HG02852 (cell line): ENCODE data around the gene LONRF2.
"Not testable (repeated sequence)": the region's sequence is repeated elsewhere in the genome, so short reads cannot be mapped to it uniquely, and the experiment has no call there.

ENCODE experiments used
- ATAC-seq: cut with Tn5 transposase; IDR thresholded peaks from one replicate; pipeline ENCODE4 v1.9.1; 2021; ENCODE audit warnings: mild to moderate bottlenecking, moderate library complexity; ENCODE audit not compliant: unreplicated experiment

LONRF2 gene

DNA sequence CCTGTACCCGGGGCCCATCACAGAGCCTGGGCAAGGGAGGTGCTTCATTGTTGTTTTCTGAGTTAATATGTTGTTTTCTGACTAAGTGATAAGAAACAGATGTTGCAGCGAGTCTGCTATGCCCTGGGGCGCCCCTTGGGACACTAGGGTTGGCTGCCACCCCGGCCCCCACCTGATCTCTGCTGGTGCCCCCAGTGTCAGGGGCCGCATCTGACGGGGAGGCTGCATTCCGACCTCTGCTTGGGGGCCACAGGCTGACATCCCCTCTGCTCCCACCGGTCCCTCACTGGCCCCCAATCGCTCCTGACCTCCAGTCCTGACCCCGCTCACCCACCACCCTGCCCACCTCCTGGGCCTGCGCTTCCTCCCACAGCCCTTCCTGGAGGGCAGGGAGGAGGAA is 65.9 kb downstream of the LONRF2 start:
- no peak for ATAC-seq

DNA sequence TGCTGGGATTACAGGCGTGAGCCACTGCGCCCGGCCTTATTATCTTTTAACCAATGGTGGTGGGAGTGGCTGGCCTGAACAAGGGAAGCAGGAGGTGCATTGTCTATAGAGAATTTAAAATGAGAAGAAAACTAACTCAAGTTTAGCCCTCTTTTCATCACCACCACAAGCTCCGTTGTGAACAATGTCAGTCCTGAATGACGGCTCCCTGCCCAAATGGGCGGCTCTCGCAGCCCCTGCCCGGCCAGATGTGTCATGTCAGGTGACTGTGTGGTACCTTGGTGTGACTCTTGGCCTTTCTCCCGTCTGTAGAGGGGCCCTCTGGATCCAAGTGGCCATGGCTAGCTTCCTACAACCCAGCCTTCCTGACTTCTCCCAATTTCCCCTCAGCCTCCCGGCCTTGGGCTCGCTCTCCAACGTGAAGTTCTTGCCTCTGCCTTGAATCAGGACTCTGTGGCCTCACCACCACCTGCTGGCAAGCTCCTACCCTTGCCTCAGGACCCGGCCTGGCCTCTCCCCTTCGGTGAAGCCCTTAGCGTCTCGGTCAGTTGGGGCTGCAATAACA is 67.6 kb downstream of the LONRF2 start:
- no peak for ATAC-seq

DNA sequence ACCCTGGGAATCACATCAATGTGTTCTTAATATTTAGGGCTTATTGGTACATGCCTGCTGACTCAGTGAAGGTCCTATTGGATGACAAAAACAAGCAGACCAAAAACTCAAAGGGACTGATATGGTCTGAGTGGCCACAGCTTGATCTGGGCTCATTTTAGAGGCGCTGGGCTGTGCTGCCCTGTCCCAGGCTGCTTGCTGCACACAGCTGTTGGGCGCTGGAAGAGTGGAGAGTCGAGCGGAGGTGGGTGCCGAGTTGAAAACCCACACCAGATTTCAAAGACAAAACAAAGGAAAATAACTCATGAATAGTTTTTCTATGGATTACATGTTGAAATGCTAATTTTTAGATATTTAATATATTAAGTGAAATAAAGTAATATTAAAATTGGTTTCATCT is 68.5 kb downstream of the LONRF2 start:
- ATAC-seq, result no peak

DNA sequence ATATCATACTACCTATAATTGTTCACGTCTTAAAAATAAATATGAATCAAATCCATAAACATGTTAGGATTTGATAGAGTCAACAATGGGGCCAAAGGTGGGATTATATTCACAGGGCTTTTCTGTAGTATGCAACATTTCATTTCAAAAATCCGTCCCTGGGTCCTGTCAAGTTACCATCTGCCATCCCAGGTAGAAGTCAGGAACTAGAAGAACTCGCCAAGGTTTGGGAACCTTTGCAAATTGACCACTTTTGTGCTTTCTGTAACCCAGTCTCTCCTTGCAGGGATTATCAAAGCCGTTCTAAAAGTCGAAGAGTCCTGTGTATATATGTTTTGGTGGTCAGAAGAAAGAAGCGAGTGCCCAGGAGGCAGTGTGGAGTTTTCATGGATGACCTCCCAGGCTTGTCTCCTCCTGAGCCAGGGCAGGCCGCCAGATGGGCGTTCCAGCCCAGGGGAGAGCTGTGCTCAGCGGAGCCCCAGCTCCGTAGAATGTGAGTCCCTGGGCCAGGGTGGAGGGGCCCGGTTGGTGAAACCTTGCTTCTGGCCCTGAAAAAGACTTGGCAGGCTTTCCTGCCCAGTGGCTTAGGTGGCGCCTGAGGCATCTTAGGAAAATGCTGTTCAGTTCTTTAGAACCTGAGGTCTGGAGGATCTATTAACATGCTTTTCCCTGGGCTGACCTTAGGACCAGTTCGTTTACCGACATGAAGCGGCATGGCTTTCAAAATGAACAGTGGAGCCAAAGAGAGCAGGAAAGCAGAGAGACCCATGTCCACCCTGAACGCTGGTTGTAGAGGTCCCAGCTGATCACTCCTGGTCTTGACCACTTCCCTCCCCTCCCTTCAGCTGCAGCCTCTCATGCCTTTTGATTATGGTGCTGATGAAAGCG is 69.2 kb downstream of the LONRF2 start:
- ATAC-seq, result no peak

DNA sequence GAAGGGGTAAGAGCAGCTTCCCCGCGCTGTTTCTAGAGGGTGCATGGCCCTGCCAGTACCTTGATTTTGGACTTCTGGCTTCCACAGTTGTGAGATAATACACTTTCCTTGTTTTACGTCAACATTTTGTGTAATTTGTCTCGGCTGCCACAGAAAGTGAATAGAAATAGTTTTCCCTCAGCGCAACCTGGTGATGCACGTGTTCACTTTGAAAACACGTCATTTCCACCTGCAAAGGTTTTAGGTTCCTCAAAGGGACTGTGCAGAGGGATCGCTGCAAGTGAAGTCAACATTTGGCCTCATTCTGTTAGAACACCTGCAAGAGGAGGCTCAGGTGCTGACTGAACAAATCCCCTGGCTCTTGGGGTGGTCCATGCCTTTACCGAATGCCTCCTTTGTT is 71.7 kb downstream of the LONRF2 start:
- no peak for ATAC-seq

DNA sequence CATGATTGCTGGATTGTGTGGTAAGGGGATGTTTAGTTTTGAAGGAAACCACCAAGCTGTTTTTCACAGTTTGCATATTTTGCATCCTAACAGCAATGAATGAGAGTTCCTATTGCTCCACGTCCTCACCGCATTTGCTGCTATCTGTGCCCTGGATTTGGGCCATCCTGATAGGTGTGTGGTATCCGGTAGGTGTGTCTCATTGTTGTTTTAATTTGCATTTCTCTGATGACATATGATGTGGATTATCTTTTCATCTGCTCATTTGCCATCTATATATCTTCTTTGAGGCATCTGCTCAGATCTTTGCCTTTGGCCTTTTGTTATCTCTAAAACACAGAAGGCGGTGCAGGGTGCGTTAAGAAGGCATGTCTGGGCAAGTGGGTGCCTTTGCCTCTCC is 73.3 kb downstream of the LONRF2 start:
- no peak for ATAC-seq

DNA sequence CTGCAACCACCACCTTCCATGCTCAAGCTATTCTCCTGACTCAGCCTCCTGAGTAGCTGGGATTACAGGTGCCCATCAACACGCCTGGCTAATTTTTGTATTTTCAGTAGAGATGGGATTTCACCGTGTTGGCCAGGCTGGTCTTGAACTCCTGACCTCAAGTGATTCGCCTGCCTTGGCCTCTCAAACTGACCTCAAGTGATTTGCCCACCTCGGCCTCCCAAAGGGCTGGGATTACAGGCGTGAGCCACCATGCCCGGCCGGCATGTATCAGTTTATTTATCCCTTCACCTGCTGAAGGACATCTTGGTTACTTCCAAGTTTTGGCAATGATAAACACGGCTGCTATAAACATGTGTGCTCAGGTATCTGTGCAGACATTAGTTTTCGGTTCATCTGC is 73.7 kb downstream of the LONRF2 start:
- ATAC-seq, result not testable (repeated sequence)

DNA sequence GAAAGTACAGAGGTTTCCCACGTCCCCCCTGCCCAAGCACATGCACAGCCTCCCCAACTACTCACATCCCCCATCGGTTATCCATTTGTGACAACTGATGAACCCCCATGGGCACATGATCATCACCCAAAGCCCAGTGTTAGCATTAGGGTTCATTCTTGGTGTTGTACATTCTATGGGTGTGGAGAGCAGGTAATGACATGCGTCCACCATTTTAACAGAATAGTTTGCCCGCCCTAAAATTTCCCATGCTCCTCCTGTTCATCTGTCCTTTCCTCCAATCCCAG is 74.3 kb downstream of the LONRF2 start:
- ATAC-seq, result peak; percentile 1

DNA sequence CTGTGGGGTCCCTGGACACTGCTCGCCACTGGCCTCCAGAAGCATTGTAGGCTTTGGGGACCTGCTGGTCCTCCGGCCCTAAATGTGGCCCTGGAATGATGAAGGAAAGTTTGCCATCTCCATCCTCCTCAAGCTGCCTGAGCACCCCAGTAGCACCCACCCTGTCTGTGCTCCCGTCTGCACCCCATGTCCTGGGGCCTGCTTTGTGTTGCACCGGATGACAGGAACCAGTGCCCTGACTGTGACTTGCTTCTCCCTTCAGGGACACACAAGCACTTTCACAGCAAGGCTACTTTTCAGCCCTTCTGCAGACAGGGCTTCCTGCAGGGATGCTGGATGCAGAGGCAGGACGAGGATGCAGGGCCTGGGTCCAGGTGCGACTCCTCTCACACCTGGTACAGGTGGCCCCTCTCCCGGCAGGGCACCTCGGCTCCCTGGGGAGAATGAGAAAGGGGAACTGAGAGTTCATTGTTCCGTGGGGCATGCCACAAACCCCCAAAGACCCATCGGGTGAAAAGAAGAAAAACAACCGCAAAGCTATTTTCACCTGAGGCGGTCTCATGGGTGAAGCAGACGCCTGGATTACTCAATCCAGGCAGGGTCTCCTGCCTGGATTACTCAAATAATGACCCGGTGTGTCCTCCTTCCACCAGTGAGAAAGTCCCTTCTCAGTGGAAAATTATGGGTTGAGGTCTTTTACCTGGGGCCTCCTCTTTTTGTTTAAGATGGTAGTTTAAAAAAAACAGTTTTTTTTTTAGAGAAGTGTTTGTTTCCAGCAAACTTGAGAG is 74.9 kb downstream of the LONRF2 start:
- peak; percentile 78 for ATAC-seq

DNA sequence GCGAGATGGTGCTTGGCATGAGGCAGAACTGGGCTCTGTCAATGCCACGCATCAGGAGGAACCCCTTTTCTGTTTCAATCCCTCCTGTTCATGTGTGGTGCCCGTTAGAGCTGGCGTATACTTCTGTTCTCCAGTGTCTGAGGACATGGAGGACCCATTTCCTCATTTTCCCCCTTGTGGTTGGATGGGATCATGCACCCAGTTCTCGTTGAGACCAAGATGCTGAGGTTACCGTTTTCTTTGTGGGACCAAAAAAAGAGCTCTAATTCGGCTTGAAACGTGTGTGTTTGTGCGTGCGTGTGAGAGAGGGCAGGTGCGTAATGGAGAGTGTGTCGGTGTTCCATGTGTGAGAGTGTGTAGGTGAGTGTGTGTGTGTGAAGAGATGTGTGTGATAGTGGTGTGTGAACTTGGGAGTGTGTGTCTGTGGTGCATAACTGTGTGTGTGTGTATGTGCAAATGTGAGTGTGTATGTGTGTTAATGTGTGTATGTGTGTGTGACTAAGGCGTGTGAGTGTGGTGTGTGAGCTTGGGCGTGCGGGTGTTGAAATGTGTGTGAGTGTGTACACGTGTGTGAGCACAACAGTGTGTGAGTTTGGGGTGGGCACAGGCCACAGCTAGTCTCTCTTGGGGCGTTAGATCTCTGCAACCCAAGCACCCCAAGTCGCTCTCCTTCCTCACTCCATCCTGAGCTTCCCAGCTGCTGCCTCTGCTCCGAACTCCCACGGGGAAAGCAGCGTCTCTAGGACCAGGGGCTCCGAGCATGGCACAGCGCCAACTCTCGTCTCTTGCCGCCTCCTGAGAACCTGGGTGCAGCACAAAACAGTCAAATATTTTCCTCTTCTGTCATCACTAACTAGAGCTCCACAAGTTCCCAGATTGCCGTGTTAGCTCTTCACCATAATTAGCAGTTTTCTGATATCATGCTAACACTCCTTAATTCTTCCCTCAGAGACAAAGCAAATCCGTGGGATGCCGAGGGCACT is 75.8 kb downstream of the LONRF2 start:
- ATAC-seq, result no peak

DNA sequence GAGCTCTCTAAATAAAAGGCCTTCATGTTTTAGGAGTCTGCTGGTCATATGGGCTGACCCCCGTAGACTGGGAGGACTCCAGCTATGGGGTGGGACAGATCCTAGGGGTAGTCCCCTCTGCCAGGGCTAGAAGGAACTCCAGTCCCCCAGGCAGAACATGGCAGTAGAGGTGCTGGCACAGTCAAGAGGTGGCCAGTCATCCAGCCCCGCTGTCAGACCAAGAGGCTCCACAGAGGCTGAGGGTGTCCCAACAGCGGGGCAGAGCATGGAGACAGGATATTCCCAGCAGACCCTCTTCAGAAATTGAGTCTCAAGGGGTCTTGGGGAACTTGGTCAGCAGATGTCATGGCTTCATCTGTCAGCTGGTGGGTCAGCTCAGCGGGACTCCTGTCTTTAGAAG is 76.6 kb downstream of the LONRF2 start:
- no peak for ATAC-seq

DNA sequence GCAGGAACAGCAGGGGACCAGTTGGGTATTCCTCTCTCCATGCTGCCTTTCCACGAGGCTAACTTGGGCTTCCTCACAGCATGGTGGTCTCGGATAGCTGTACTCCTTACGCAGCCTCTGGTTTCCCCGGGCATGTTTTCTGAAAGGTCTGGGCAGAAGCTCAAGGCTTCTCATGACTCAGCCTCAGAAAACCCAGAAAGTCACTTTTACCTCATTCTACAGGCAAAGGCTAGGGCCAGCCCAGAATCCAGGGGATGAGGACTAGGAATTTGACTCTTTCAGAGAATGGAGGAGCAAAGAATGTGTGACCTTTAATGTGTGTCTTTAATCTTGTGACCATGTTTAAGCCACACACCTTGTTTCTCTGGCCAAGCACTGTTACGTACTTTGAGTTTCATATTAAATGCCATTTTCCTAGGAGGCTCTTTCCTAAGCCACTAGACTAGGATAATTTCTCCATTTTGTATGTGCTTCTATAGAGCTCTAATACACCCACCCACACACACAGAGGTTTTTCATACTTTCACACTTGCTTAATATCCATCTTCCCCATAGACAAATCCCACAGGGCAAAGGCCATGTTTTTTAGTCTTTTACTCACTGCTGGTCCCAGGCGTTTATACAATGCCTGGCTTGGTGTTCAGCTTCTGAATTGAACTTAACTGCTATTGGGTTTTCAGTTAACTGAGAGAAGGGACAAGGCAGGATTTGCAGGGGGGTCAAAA is 77.3 kb downstream of the LONRF2 start:
- ATAC-seq, result no peak

DNA sequence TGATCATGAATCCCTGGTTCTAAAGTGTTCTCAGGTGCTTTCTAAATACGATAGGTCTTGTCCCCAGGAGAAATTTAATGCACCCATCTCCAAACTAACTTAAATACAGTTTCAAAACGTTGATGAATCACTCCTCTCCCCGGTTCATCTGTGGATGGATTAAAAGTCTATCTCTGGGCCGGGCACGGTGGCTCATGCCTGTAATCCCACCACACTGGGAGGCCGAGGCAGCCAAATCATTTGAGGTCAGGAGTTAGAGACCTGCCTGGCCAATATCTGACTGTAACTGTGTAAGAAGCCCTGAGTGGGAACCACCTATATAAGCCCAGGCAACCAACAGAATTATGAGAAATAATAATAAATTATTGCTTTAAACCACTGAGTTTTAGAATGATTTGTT is 78.7 kb downstream of the LONRF2 start:
- ATAC-seq, result no peak

DNA sequence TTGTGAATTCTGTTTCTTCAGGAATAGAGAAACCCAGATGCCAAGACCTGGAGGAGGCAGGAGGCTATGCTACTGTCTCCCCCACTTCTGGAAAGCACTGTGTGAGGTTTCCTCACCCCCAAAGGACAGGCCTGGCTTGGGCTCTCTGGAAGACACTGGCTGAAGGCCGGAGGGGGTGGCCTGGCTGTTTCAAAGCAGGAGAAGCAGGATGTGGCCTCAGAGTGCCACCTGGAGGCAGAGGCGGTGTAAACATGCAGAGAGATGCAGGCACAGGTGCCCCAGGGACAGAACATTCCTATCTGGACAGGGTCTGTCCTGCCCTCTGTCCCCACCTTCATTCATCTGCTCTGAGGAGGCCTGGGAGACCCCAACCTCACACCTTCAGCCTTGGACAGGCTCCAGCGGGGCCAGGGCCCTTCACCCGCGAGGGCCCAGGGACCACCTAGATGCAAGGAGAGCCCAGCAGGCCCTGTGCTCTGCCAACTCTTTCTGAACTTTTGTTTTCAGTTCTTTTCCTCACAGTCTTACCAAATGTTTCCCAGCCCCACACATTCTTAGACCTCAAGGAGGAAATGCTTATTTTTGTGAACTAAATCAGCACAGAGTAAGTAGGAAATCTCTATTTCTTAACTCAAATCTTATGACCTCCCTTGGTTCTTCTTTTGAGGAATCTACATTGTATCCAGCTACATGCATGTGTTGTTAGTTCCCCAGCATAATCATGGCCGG is 79.2 kb downstream of the LONRF2 start:
- ATAC-seq, result peak; percentile 39

DNA sequence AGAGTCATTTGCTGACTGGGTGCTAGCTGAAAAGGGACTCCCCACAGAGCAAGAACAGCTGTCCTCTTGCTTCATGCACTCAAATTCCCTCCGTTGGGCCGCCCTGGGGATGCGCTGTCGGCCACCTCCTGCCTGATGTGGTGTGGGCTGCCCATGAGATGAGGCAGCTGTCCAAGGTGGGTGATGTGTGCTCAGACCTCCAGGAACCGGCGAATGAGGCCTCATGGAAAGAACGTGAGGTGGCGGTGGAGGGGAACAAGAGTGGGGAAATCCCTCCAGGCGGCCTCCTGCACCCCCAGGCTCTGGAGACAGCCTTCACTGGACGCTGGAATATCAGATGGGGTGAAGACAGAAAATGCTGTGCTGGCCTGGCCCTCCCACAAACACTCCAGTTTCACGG is 79.8 kb downstream of the LONRF2 start:
- ATAC-seq, result no peak

DNA sequence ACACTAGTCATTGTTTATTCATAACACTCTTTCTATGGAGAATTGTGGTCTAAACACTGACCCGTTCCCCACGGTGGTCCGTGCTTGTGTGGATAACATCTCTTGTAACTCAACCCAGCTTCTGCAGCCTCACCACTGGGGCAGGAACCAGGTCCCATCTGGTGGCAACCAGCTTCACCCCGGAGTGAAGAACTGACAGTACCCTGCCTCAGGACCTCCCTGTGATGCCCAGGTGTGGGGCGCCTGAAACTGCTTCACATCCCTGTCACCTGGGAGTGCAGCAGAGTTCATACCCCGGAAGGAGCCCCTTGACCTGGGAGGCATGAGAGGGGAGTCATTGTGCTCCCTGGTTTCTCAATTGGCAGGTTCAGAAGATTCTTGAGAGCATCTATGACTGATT is 81.1 kb downstream of the LONRF2 start:
- ATAC-seq, result no peak

DNA sequence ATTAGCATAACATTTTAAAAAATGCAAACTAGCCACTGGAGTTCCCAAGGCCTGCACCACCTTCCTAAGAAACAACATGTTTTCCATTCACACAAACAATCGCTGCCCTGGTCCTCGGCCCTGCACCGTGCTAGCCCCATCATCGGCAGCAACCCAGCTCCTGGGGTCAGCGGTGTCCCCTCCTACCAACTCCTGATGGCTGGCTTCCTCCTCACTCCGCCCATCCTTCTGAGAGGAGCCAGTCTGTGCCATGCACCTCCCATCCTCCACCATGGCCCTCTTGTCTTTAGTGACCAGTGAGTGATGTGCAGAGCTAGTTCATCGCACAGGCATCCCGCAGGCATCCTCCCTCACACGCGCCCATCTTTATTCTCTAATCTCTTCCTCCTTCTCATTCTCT is 81.9 kb downstream of the LONRF2 start:
- no peak for ATAC-seq

DNA sequence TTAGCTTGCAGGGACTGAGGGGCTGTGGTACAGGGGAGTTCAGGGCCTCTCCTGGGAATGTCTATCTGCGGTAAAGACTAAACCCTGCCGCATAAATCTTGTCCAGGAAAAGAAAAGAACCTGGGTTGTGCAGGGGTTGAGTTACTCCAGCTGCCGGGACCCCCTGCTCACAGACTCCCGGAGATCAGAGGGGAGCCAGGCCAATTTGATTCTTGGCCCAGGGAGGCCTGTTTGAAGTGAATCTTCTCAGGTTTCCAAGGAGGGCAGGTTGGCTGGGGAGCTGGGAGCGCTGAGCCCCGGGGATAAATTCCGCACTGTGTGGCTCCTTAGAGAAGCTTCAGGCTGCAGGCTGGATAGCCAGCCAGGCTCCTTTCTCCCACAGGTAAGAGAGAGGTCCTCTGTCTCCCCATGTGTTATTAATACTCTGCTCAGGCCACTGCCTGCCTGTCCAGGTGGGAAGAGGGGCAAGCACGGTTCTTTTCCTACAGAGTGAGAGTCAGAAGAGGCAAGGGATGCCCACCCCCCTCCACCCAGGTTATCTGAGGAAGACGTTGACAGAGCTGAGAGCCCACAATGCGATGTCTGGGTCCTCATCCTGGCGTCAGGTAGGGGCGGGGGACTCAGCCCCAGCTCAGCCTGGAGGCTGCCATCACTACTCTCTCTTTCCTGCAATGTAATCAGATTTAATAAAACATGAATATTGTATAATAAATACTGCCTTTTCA is 82.7 kb downstream of the LONRF2 start:
- ATAC-seq, result no peak

DNA sequence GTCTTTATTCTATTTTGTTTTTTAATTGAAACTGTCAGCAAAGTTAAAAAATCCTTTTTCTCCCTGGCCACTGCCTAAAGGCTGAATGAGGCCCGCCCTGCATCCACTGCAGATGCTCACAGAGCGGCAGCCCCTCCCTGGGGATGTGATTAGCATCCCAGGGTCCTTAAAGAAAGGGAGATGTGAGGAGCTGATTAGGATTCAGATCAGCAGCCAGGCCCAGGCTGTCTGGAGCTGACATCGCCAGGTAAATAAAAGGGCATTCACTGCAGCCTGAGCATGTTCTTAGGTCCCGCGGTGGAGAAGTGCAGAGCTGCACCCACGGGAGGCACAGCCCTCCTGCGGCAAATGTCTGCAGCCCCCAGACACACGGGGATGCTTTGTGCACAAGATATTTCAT is 83.8 kb downstream of the LONRF2 start:
- ATAC-seq, result no peak
